Memory B cell (primary cell): Measurements from ENCODE around the gene IHH.

Experiments
- ATAC-seq: fragments of 150-1000 bp; cut with Tn5 transposase; 2 replicates; pipeline ENCODE4 v1.10.0; 2021; ENCODE audit warnings: low read depth, mild to moderate bottlenecking, moderate library complexity
- DNase-seq, 2 donors: peaks; one replicate each; pipeline ENCODE4 v3.0.0; 2022; ENCODE audit warnings: low spot score in 2 of 2
- H3K27ac Mint-ChIP-seq: one replicate; pipeline ENCODE4 v1.8.0; 2022; ENCODE audit warnings: mild to moderate bottlenecking, moderate library complexity, mixed read lengths
- H3K27me3 Mint-ChIP-seq: one replicate; pipeline ENCODE4 v1.8.0; 2022; ENCODE audit warnings: mixed read lengths
- H3K36me3 Mint-ChIP-seq: one replicate; pipeline ENCODE4 v1.8.0; 2022; ENCODE audit warnings: mild to moderate bottlenecking, mixed read lengths
- H3K4me1 Mint-ChIP-seq: one replicate; pipeline ENCODE4 v1.8.0; 2022; ENCODE audit warnings: mixed read lengths
- H3K4me3 Mint-ChIP-seq: one replicate; pipeline ENCODE4 v1.8.0; 2022; ENCODE audit warnings: mild to moderate bottlenecking, moderate library complexity, mixed read lengths
- H3K9me3 Mint-ChIP-seq: one replicate; pipeline ENCODE4 v1.8.0; 2022; ENCODE audit warnings: mixed read lengths

IHH gene

GRCh38 chr2:219041252-219041651, 19.5 kb downstream of the IHH start, which contains the start of gene CFAP65:
Gene CFAP65 (minus strand): TSS chr2:219041516. CDS start chr2:219039048, 2,468 bp downstream.
- peaks cover 1% of the 10 kb centered on the region for H3K9me3 Mint-ChIP-seq
- peaks cover 33% of the 10 kb centered on the region for H3K27me3 Mint-ChIP-seq
- H3K27ac Mint-ChIP-seq = no peak within 1 kb of the TSS
- ATAC-seq (no peak), DNase-seq (no peak)
- peaks cover 4% of the 10 kb centered on the region for H3K4me1 Mint-ChIP-seq
- H3K4me3 Mint-ChIP-seq = peak within 1 kb of the TSS; percentile 31
- H3K36me3 Mint-ChIP-seq = no peaks in the 10 kb centered on the region

GRCh38 chr2:219038600-219038999, 22.1 kb downstream of the IHH start:
- Mint-ChIP-seq H3K9me3 (peaks cover 1% of the 10 kb centered on the region), H3K27ac (no peak overlapping the region), H3K4me1 (peaks cover 4% of the 10 kb centered on the region), H3K36me3 (no peaks in the 10 kb centered on the region), H3K4me3 (no peak overlapping the region), H3K27me3 (peaks cover 31% of the 10 kb centered on the region)
- no peak for DNase-seq
- ATAC-seq = no peak

- ATAC-seq = no peak
- Mint-ChIP-seq H3K9me3 (peaks cover 1% of the 10 kb centered on the region), H3K27me3 (peaks cover 28% of the 10 kb centered on the region)
These were observed 22.8 kb downstream of the IHH start for GRCh38 chr2:219037783-219038499.

DNA sequence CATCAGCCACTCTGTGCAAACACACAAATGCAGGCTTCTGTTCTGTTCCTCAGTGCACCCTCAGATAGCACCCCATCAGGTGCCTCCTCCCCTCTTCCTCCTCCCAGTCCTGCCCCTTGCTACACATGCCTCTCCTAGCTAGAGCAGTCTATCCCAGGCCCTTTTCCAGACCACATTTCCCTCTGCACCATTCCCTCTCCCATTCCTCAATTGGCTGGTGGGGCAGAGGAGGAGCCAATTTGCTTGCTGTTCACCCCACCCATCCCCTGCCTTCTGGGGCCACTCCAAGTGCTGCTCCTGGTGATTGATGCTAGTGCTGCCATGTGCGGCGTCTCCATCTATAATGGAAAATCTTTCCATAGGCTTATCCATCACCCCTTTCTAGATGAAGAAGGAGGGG, 24.8 kb downstream of the IHH start:
- Mint-ChIP-seq H3K36me3 (no peaks in the 10 kb centered on the region), H3K27me3 (peaks cover 26% of the 10 kb centered on the region), H3K27ac (no peak overlapping the region), H3K4me3 (no peak overlapping the region), H3K9me3 (peaks cover 1% of the 10 kb centered on the region), H3K4me1 (no peaks in the 10 kb centered on the region)
- ATAC-seq = no peak
- no peak for DNase-seq

More at GRCh38 chr2:219037783-219038499, 22.8 kb downstream of the IHH start:
- no peaks in the 10 kb centered on the region for H3K36me3 Mint-ChIP-seq
- no peak overlapping the region for H3K27ac Mint-ChIP-seq
- no peak overlapping the region for H3K4me3 Mint-ChIP-seq
- peaks cover 4% of the 10 kb centered on the region for H3K4me1 Mint-ChIP-seq
- DNase-seq = no peak

DNA sequence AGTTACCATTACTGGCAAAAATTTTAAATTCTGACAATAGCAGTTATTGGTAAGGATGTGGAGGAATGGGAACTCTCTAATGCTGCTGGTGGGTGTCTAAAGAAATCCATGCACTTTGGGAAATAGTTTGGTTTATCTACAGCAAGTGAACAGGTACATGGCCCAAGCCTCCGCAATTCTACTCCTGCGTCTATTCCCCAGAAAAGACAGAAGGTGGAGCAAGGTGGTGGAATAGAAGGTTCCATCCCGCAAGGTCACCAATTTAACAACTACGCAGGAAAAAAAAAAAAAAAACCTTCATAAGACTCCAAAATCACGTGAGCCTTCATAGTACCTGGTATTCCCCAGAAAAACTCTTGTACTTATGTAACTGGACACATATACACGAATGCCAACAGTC, 25.9 kb downstream of the IHH start:
- no peak overlapping the region for H3K27ac Mint-ChIP-seq

DNA sequence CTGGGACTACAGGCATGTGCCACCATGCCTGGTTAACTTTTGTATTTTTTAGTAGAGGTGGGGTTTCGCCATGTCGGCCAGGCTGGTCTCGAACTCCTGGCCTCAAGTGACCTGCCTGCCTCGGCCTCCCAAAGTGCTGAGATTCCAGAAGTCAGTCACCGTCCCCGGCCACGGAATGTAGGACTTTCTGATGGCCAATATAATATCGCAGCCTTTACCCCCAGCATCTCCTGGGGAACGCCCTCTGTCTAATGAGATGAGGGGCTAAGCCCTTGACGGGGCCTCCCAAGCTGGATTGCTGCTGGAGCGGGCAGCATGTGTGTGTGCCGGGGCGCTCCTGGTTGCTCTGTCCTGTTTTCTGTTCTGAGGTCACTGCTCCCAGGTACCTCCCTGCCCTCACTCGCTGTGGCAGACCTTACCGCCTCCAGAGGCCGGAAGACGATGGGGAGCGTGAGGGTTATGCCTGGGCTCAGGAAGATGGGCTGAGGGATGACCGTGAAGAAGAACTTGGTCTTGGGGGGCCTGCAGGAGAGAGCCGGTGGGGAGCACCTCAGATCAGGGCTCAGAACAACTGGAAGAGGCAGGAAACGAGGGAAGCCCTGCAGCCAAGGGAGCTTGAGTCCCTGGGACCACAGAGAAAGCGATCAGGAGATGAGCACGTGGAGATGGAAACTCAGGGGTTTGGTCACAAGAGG, 28.5 kb downstream of the IHH start:
- H3K9me3 Mint-ChIP-seq = no peaks in the 10 kb centered on the region

More for the DNA sequence above, 25.9 kb downstream of the IHH start:
- no peak for DNase-seq
- peaks cover 1% of the 10 kb centered on the region for H3K9me3 Mint-ChIP-seq
- no peak overlapping the region for H3K4me3 Mint-ChIP-seq
- ATAC-seq = no peak
- no peaks in the 10 kb centered on the region for H3K36me3 Mint-ChIP-seq
- peaks cover 30% of the 10 kb centered on the region for H3K27me3 Mint-ChIP-seq
- H3K4me1 Mint-ChIP-seq = no peaks in the 10 kb centered on the region

DNA sequence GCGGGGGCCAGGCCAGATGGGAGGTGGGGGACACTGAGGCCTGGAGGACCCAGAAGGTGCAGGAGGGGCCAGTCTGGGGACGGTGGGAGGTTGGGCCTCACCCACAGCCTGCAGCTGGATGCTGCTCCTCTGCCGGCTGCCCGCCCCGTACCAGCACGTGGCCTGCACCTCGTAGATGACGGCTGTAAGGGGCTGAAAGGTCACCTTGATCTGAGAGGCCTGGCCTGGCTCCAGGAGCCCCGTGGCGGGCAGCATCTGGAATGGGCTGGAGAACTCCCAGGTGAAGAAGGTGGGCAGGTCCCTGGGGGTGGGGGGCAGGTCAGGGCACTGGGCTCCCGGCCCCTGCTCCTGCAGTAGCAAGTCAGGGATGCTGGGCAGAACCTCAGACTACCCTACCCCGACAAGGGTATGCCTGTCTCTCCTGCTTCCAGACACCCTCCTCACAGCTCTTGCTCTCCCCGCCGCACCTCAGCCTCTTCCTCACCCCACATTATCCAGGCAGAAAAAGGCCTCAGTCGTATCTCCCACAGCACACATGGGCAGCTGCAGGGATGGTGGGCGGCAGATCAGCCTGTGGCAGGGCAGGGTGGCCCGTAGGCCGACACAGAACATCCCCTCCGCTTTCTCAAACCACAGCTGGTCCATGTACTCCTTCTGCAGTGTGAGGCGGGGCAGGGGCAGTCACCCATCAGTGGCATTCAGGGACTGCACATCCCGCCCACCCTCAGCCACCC, 29.5 kb downstream of the IHH start:
- no peaks in the 10 kb centered on the region for H3K4me1 Mint-ChIP-seq

More for the DNA sequence above, 28.5 kb downstream of the IHH start:
- no peaks in the 10 kb centered on the region for H3K4me1 Mint-ChIP-seq
- ATAC-seq (no peak), DNase-seq (no peak)
- no peaks in the 10 kb centered on the region for H3K36me3 Mint-ChIP-seq
- no peak overlapping the region for H3K27ac Mint-ChIP-seq
- no peak overlapping the region for H3K4me3 Mint-ChIP-seq
- peaks cover 18% of the 10 kb centered on the region for H3K27me3 Mint-ChIP-seq

GRCh38 chr2:219030177-219030940, 30.4 kb downstream of the IHH start:
- no peaks in the 10 kb centered on the region for H3K4me1 Mint-ChIP-seq
- no peak for DNase-seq
- no peak for ATAC-seq

More for the DNA sequence above, 29.5 kb downstream of the IHH start:
- peaks cover 18% of the 10 kb centered on the region for H3K27me3 Mint-ChIP-seq
- no peaks in the 10 kb centered on the region for H3K36me3 Mint-ChIP-seq
- DNase-seq (no peak), ATAC-seq (no peak)
- H3K4me3 Mint-ChIP-seq = no peak overlapping the region
- H3K27ac Mint-ChIP-seq = no peak overlapping the region
- no peaks in the 10 kb centered on the region for H3K9me3 Mint-ChIP-seq

DNA sequence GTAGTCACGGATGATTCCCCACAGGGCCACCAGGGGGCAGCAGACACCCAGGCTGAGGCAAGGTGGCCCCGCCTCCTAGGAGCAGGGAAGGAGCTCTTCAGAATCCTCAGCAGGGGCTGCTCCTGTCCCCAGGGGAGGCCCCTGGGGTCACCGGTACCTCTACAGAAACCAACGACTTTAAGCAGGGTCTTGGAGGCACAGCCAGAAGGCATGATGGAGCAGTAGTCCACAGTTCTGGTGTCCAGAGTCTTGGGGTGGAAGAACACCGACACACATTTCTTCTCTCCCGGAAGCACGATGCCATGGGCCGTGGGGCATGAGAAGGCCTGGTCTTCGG, 30.9 kb downstream of the IHH start:
- peak; percentile 71 to 76 for DNase-seq
- Mint-ChIP-seq H3K9me3 (no peaks in the 10 kb centered on the region), H3K4me1 (no peaks in the 10 kb centered on the region), H3K27me3 (peaks cover 18% of the 10 kb centered on the region), H3K4me3 (no peak overlapping the region), H3K27ac (no peak overlapping the region), H3K36me3 (no peaks in the 10 kb centered on the region)
- peak; percentile 86 for ATAC-seq

More at GRCh38 chr2:219030177-219030940, 30.4 kb downstream of the IHH start:
- H3K27ac Mint-ChIP-seq = no peak overlapping the region
- H3K9me3 Mint-ChIP-seq = no peaks in the 10 kb centered on the region
- H3K36me3 Mint-ChIP-seq = no peaks in the 10 kb centered on the region
- H3K27me3 Mint-ChIP-seq = peaks cover 18% of the 10 kb centered on the region
- H3K4me3 Mint-ChIP-seq = no peak overlapping the region

- no peak overlapping the region for H3K27ac Mint-ChIP-seq
- H3K9me3 Mint-ChIP-seq = no peaks in the 10 kb centered on the region
These were observed 31.5 kb downstream of the IHH start for GRCh38 chr2:219028996-219029828.

GRCh38 chr2:219028141-219028540, 32.6 kb downstream of the IHH start:
- DNase-seq = no peak
- Mint-ChIP-seq H3K4me1 (no peaks in the 10 kb centered on the region), H3K9me3 (no peaks in the 10 kb centered on the region), H3K36me3 (no peaks in the 10 kb centered on the region), H3K27me3 (peaks cover 18% of the 10 kb centered on the region), H3K27ac (no peak overlapping the region), H3K4me3 (no peak overlapping the region)
- no peak for ATAC-seq

More at GRCh38 chr2:219028996-219029828, 31.5 kb downstream of the IHH start:
- no peaks in the 10 kb centered on the region for H3K36me3 Mint-ChIP-seq
- DNase-seq (peak in 1 of 2 donors; percentile 28), ATAC-seq (peak; percentile 22)
- no peaks in the 10 kb centered on the region for H3K4me1 Mint-ChIP-seq
- no peak overlapping the region for H3K4me3 Mint-ChIP-seq
- H3K27me3 Mint-ChIP-seq = peaks cover 18% of the 10 kb centered on the region

- H3K9me3 Mint-ChIP-seq = no peaks in the 10 kb centered on the region
- H3K27ac Mint-ChIP-seq = no peak overlapping the region
- H3K4me1 Mint-ChIP-seq = no peaks in the 10 kb centered on the region
- peaks cover 18% of the 10 kb centered on the region for H3K27me3 Mint-ChIP-seq
- no peak for DNase-seq
- ATAC-seq = no peak
- H3K36me3 Mint-ChIP-seq = no peaks in the 10 kb centered on the region
- H3K4me3 Mint-ChIP-seq = no peak overlapping the region
These were observed 33.1 kb downstream of the IHH start for GRCh38 chr2:219027511-219028055.

GRCh38 chr2:219026946-219027345, 33.8 kb downstream of the IHH start:
- H3K27ac Mint-ChIP-seq = no peak overlapping the region
- no peak for ATAC-seq
- no peak overlapping the region for H3K4me3 Mint-ChIP-seq
- peaks cover 15% of the 10 kb centered on the region for H3K27me3 Mint-ChIP-seq
- H3K4me1 Mint-ChIP-seq = no peaks in the 10 kb centered on the region
- DNase-seq = no peak
- no peaks in the 10 kb centered on the region for H3K36me3 Mint-ChIP-seq
- no peaks in the 10 kb centered on the region for H3K9me3 Mint-ChIP-seq
